HG03378 (cell line): ENCODE measurements around the gene R3HDML.
"Not testable (repeated sequence)": the region's sequence is repeated elsewhere in the genome, so short reads cannot be mapped to it uniquely, and the experiment has no call there.

Experiments used
- ATAC-seq: cut with Tn5 transposase; IDR thresholded peaks from one replicate; pipeline ENCODE4 v1.9.1; 2021; ENCODE audit warnings: mild to moderate bottlenecking, moderate library complexity; ENCODE audit not compliant: unreplicated experiment

The R3HDML gene

GRCh38 chr20:44327748-44328147 is 9.1 kb upstream of the R3HDML start:
- not testable (repeated sequence) for ATAC-seq

- no peak for ATAC-seq
Observed at GRCh38 chr20:44328428-44328827, 8.4 kb upstream of the R3HDML start.

DNA sequence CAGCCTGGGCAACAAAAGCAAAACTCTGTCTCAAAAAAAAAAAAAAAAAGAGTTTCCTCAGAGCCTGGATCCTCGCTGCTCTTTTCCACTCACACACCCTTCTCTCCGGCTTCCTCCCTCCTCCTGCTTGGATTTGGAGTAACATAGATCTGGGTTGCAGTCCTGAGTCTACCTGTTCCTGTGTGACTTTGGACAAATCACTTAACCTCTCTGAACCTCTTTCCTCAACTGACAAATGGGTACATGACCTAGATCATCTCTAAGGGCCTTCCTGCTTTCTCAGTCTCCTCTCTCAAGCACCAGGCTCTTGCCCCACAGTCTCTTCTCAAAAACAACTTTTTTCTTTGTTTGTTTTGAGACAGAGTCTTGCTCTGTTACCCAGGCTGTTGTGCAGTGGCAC is 5.6 kb upstream of the R3HDML start:
- ATAC-seq = no peak

DNA sequence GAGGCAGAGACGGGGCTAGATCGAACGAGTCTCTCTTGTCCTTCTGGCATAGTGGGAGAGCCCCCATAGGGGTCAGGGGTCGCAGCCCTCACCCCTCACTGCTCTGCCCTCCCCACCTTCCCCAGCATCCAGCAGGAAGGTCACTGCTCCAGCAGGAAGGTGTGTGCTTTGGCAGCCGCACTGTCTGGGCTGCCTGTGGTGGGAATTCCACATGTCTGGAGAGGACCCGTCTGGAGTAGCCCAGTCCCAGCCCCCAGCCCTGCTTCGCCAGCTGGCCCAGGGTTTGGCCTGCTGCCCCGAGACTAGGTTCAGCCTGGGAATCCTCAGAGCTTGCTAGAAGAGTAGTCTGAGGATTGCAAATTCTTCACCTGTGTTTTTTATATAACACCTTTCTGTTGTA is 2.5 kb upstream of the R3HDML start:
- no peak for ATAC-seq

DNA sequence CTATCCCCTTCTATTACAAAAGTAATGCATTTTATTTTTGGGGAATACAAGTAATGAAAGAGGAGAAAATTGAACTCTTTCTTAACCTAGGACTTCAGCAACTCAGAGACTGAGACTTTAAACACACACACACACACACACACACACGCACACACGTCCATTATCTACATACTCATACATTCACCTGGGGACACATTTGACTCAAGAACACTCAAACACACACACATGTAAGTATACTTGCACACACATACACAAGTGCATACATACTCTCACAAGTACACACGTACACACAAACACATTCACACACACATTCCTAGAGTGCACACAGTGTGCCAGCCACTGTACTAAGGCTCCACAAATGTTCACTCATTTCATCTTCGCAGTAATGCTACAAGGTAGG is 2.1 kb upstream of the R3HDML start:
- no peak for ATAC-seq

DNA sequence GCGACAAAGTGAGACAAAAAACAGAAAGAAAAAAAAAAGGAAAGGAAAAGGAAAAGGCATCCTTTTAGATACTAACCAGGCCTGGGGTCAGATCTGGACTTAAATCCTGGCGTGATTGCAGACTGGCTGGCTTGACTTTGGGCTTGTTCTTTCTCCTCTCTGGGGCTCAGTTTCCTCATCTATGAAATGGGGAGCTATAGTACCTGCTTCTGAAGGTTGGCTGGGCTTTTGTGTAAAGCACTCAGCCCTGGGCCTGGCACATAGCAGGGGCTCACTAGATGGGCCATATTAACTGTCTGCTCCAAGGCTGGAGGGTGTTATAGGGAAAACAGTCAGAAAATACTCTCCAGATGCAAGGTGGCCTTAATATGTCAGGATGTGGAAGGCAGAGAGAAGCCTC is 1.2 kb upstream of the R3HDML start:
- ATAC-seq = no peak

GRCh38 chr20:44336086-44336485 is 757 bp upstream of the R3HDML start:
- no peak for ATAC-seq

GRCh38 chr20:44342248-44342647 is 5.4 kb downstream of the R3HDML start:
- ATAC-seq = no peak

GRCh38 chr20:44343162-44343675 is 6.4 kb downstream of the R3HDML start:
- no peak for ATAC-seq

GRCh38 chr20:44344723-44345122 is 7.9 kb downstream of the R3HDML start:
- no peak for ATAC-seq

DNA sequence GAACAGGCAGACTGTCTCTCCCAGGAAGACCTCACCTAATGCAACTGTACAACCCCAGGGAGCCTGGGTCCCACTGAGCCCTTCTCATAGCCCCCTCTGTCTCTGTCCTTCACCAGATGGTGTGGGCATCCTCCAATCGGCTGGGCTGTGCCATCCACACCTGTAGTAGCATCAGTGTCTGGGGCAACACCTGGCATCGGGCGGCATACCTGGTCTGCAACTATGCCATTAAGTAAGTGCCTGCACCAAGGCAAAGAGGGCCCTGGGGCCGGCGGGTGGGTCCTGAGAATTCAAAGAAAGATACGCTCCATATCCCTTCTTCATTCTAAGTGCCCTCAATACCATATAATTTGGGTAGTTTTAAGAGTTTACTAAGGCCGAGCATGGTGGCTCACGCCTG is 8.3 kb downstream of the R3HDML start:
- ATAC-seq = no peak

DNA sequence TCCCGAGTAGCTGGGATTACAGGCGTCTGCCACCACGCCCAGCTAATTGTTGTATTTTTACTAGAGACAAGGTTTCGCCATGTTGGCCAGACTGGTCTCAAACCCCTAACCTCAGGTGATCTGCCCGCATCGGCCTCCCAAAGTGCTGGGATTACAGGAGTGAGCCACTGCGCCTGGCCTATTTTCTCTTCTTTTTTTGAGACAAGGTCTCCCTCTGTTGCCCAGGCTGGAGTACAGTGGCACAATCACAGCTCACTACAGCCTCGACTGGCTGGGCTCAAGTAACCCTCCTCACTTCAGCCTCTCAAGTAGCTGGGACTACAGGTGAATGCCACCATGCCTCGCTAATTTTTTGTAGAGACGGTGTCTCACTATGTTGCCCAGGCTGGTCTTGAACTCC is 9.1 kb downstream of the R3HDML start:
- not testable (repeated sequence) for ATAC-seq

- no peak for ATAC-seq
Observed at GRCh38 chr20:44348168-44348659, 11.4 kb downstream of the R3HDML start.

DNA sequence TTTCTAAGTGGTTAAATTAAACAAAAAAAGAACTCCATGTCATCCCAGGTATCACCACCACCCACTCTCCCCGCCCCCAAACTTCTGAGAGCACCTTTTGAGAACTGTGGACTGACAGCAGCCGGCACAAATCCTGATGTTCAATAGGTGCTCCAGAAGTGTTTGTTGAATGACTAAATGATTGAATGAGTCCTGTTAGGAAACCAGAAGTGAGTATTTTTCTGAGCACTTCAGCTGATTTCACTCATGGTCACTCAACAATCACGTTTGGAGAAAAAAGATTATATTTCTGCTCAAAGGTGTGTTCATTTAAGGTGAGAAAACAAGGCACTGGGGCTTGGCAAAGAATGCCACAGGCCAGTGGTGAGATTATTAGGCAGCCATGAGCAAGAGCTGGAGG is 12.5 kb downstream of the R3HDML start:
- ATAC-seq = no peak

DNA sequence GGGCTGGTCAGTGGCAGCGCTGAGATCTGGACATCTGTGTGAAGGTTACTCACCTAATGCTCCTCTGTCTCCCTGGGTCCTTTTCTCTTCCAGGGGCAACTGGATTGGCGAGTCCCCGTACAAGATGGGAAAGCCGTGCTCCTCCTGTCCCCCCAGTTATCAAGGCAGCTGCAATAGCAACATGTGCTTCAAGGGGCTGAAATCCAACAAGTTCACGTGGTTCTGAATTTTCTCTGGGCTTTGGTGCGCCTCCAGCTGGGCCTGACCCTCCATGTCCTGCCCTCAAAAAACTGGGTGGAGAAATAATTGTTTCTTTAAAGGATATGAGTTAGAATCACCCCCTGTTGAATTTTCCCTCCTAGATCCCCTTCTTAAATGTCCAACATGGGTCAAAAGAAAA is 13.7 kb downstream of the R3HDML start:
- ATAC-seq = no peak

- ATAC-seq = no peak
Observed at GRCh38 chr20:44354979-44355497, 18.2 kb downstream of the R3HDML start.

DNA sequence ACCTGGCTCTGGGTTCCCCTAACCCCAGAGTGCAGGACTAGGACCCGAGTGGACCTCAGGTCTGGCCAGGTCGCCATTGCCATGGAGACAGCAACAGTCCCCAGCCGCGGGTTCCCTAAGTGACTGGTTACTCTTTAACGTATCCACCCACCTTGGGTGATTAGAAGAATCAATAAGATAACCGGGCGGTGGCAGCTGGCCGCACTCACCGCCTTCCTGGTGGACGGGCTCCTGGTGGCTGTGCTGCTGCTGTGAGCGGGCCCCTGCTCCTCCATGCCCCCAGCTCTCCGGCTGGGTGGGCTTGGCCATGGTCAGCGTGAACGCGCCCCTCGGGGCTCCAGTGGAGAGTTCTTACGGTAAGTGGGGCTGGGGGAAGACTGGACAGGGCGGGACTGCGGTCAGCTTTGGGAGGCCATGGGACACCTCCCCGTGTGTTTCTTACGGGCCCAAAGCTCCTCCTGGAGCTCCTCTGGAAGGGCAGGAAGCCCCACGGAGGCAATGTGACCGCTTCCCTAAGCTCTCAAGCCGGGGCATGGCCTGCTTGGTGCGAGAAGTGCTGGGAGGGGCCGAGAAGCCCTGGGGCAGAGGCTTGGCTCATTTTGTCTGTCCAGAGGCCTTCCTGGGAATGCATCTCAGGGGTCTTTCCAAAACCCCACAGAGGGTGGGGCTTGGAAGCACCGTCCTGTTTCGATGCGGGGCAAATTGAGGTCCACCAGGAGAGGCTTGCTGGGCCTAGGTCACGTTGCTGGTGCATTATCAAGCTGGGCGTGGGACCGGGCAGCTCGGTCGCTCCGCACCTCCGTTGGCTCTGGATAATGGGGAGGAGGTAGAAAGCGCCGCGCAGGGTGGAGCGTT is 18.9 kb downstream of the R3HDML start, which contains the start of gene HNF4A:
Gene HNF4A, plus strand, starts transcription at position 202 of the 855 bp plus-strand sequence. Its CDS starts 106 bp downstream, at position 308.
- ATAC-seq = no peak

DNA sequence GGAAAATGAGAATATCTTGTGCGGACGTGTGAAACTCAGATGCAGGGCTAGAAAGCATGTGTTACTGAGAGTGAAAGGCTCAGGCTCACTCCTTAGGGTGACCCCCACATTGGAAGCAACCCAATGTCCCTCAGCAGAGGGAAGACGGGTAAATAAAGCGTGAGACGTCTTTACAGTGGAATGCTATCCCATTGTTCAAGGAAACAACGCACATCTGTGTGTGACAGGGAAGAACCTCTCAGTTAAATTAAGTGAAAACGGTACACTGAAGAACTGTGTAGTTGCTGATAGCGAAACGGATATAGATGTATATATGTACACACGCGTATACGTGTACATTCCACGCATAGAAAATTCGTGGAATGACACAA is 19.5 kb downstream of the R3HDML start:
- ATAC-seq = no peak

DNA sequence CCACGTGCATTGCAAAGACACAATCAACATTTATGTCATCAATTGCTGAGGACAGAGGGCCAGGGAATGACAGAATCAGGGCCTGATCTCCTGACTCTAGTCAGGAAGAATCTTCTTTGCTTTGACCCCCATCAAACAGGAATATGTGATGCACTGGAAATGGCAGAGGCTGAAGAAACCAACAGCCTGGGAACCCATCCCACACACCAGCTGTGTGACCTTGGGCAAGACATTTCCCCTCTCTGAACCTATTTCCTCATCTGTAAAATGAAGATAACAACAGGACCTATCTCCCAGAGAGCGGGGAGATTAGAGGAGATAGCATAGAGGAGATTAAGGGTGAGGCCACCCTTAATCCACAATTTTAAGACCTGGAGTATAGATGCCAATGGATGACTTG is 20.2 kb downstream of the R3HDML start:
- ATAC-seq = no peak

DNA sequence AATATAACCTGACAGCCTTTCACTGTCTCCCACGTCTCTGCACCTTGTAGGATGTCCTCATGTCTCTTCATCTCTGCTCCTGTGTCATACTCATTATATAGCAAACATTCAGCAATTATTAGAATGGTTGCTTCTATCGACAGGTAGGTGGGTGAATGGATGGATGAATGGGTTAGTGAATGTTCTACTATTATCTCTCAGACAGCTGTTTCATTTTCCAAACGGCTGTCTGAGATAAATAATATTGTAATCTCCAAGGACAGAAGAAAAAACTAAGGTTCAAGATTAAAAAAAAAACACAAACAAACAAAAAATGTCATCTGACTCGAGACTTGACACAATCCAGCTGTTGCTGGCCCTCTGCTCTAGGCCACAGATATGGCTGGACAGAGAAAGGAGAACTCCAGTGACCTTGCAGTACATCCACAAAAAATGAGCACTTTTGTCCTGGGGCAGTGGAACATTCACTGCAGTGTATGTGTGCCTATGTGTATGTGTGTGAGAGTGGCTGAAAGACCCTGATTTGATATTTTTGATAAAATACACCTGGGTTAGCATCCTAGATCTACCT is 20.8 kb downstream of the R3HDML start:
- ATAC-seq = no peak

DNA sequence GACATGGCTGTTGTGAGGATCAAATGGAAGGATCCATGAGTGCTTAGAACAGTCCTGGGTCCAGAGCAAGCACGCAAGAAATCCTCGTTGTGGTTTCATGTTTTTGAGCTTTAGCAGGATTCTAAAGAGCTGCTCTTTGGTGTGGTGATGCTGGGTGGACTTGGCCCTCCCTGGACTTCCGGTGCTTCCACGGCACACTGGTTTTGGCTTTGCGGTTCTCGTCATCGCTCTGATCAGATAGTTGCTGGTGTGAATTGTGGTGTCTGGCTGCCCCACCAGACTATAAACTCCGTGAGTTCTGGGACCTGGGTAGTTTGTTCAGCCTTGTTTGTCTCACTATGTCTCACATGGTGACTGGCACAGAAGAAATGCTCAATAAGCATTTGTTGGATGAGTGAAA is 21.9 kb downstream of the R3HDML start:
- ATAC-seq = no peak

- ATAC-seq = no peak
Observed at GRCh38 chr20:44360221-44360620, 23.4 kb downstream of the R3HDML start.
